Smooth muscle cell (in vitro differentiated cells): ENCODE data around the gene TCF25. TPM values are rescaled to one million over a fixed set of nuclear protein-coding genes. Genes with fewer than 3 reads are reported as not detected.
"Not testable (repeated sequence)": the region's sequence is repeated elsewhere in the genome, so short reads cannot be mapped to it uniquely, and the experiment has no call there.

Experiments
- DNase-seq: peaks from one replicate; lab custom pipeline; 2025; ENCODE audit not compliant: unreplicated experiment; lab: John Stamatoyannopoulos, UW
- H2AFZ ChIP-seq: fragments of 200-600 bp; sonication (generic); 2 replicates; pipeline ENCODE4 v1.6.0; 2016; ENCODE audit warnings: antibody characterized with exemption, low read depth, mild to moderate bottlenecking
- H3F3A ChIP-seq: fragments of 200-600 bp; sonication (generic); 2 replicates; pipeline ENCODE4 v1.6.0; 2017; ENCODE audit warnings: antibody characterized with exemption, low read depth
- H3K27ac ChIP-seq: fragments of 200-600 bp; sonication (generic); 2 replicates; pipeline ENCODE4 v1.5.1; 2016; ENCODE audit warnings: low read depth, mild to moderate bottlenecking
- H3K27me3 ChIP-seq: fragments of 200-600 bp; sonication (generic); 2 replicates; pipeline ENCODE4 v1.6.1; 2016; ENCODE audit warnings: low read depth, mild to moderate bottlenecking
- H3K36me3 ChIP-seq: fragments of 200-600 bp; sonication (generic); 2 replicates; pipeline ENCODE4 v1.5.1; 2016; ENCODE audit warnings: low read depth
- H3K4me1 ChIP-seq: fragments of 200-600 bp; sonication (generic); 2 replicates; pipeline ENCODE4 v1.5.1; 2016; ENCODE audit warnings: low read depth
- H3K4me2 ChIP-seq: fragments of 200-600 bp; sonication (generic); 2 replicates; pipeline ENCODE4 v1.6.0; 2016; ENCODE audit warnings: mild to moderate bottlenecking
- H3K4me3 ChIP-seq: fragments of 200-600 bp; sonication (generic); 2 replicates; pipeline ENCODE4 v1.5.1; 2016; ENCODE audit warnings: mild to moderate bottlenecking
- H3K79me2 ChIP-seq: fragments of 200-600 bp; sonication (generic); 2 replicates; pipeline ENCODE4 v1.6.0; 2016; ENCODE audit warnings: low read depth, mild to moderate bottlenecking
- H3K9ac ChIP-seq: fragments of 200-600 bp; sonication (generic); 2 replicates; pipeline ENCODE4 v1.6.0; 2016; ENCODE audit warnings: low read depth
- H3K9me3 ChIP-seq: fragments of 200-600 bp; sonication (generic); replicated peaks from 2 replicates; pipeline ENCODE4 v1.5.1; 2016; ENCODE audit warnings: low read depth
- H4K20me1 ChIP-seq: fragments of 200-600 bp; sonication (generic); 2 replicates; pipeline ENCODE4 v1.6.0; 2016; ENCODE audit warnings: low read depth
- WGBS: methylation state at CpG from one replicate; pipeline ENCODE4 v1.1.7; 2016; ENCODE audit warnings: low lambda C conversion rate; 5-methylcytosine and 5-hydroxymethylcytosine counted together
- polyA plus RNA-seq: library from polyadenylated mRNA; unstranded; fragments of >200 nt; fragmentation: Nextera tagmentation; extraction: Ambion mirVana; gene quantifications from 2 replicates; pipeline ENCODE4 v1.2.1, GENCODE V29; 2016
- total RNA-seq: library from RNA; depleted of rRNA; stranded (reverse); fragments of >200 nt; gene quantifications from 2 replicates; pipeline ENCODE4 v1.2.3, GENCODE V29; 2014
- TF ChIP-seq, protein P1 (sequence below): fragments of 200-600 bp; sonication (generic); IDR thresholded peaks from 2 replicates; pipeline ENCODE4 v1.5.1; 2017; ENCODE audit warnings: borderline replicate concordance, mild to moderate bottlenecking, antibody characterized with exemption; ENCODE audit not compliant: insufficient read depth, poor library complexity, severe bottlenecking

Gene TCF25
- total and polyA plus RNA-seq, 2 experiments from 2014 or later = 99.8 to 174 TPM

DNA sequence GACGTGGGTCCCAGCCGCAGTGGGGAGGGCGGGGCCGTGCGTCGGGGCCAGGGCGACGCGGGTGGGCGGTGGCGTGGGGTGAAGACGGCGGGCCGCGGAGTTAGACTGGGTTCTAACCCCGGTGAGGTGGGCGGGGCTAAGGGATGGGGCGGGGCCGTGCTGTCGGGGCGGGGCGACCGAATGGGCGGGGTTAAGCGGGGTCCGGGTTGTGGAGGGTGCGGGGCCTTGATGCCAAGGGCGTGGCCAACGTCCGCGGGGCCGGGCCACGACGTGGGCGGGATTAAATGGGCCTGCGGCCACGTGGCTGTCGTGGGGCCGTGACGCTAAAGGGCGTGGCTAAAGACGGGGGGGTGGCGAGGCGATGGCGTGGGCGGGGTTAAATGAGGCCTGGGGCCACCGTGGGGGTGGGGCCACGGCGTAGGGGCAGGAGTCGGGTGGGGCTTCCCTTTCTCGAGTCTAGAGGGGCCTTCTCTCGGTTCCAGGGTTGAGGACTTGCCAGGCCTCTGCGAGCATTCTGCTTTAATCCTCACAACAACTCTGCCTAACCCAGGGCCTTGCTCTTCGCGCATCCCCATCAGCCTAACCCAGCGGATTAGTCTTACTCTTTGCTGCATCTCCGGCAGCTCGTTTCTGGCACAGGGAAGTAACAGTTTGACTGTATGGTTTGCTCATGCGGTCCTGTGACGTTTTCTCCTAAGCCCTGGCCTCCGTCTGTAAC, 739 bp downstream of the TCF25 start:
- Histone ChIP-seq H3K4me3 (peak overlapping the region; percentile 96), H3K4me2 (peak overlapping the region; percentile 92), H2AFZ (no peak overlapping the region), H3F3A (peaks cover 8% of the 10 kb centered on the region), H3K36me3 (no peaks in the 10 kb centered on the region), H3K9me3 (no peaks in the 10 kb centered on the region), H4K20me1 (peaks cover 48% of the 10 kb centered on the region), H3K9ac (peak overlapping the region; percentile 100), H3K79me2 (peaks cover 47% of the 10 kb centered on the region), H3K4me1 (peaks cover 8% of the 10 kb centered on the region), H3K27me3 (no peaks in the 10 kb centered on the region), H3K27ac (peak overlapping the region; percentile 100)
- TF ChIP-seq, protein P1, sequence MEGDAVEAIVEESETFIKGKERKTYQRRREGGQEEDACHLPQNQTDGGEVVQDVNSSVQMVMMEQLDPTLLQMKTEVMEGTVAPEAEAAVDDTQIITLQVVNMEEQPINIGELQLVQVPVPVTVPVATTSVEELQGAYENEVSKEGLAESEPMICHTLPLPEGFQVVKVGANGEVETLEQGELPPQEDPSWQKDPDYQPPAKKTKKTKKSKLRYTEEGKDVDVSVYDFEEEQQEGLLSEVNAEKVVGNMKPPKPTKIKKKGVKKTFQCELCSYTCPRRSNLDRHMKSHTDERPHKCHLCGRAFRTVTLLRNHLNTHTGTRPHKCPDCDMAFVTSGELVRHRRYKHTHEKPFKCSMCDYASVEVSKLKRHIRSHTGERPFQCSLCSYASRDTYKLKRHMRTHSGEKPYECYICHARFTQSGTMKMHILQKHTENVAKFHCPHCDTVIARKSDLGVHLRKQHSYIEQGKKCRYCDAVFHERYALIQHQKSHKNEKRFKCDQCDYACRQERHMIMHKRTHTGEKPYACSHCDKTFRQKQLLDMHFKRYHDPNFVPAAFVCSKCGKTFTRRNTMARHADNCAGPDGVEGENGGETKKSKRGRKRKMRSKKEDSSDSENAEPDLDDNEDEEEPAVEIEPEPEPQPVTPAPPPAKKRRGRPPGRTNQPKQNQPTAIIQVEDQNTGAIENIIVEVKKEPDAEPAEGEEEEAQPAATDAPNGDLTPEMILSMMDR = no peak
- 7% methylated on average over 32 of the region's 61 CpGs for WGBS
- DNase-seq = peak; percentile 99

DNA sequence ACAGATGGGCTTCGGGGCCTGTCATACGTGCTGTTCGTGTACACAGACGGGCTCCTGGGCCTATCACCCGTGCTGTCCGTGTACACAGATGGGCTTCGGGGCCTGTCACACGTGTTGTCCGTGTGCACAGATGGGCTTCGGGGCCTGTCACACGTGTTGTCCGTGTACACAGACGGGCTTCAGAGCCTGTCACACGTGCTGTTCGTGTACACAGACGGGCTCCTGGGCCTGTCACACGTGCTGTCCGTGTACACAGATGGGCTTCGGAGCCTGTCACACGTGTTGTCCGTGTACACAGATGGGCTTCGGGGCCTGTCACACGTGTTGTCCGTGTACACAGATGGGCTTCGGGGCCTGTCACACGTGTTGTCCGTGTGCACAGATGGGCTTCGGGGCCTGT, 5.7 kb downstream of the TCF25 start:
- H3K27ac ChIP-seq, H3K36me3 ChIP-seq, H3K9ac ChIP-seq, H3K4me3 ChIP-seq, H3F3A ChIP-seq, H2AFZ ChIP-seq, H3K4me1 ChIP-seq, H3K9me3 ChIP-seq, H3K27me3 ChIP-seq, DNase-seq, H3K4me2 ChIP-seq: not testable (repeated sequence)
- Histone ChIP-seq H4K20me1 (peaks cover 95% of the 10 kb centered on the region), H3K79me2 (peaks cover 90% of the 10 kb centered on the region)
- 98% methylated on average over 28 of the region's 28 CpGs for WGBS

DNA sequence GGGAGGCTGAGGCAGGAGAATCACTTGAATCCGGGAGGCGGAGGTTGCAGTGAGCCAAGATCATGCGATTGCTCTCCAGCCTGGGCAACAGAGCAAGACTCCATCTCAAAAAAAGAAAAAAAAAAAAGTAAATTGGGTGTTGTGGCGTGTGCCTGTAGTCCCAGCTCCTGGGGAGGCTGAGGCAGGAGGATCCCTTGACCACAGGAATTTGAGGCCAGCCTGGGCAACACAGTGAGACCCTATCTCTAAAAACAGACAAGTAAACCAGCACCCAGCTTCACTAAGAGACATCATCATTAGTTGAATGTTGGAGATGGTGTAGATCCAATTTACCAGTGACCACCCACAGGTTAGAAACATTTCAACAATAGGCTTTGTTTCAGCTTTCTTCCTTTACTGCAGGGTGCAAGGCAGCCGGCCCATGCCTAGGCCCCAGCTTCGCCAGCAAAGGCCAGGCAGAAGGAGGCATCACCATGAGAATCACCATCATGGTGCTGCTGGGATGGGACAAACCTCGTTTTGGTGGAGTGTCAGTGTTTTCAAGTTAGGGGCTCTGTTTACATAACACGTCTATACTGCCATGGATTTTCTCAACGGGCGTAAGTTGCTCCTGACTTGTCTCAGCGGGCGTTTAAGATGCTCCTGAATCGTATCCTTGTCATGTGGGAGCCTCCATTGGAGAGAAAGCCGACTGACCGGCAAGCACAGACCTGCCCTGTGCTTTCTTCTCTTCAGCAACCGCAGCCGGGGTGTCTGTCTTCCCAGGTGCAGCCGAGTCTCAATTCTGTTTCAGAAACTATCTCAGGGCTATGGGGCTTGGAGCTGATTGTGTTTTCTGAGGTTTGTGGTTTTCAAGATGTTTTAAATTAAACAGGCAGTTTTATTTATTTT, 7.3 kb downstream of the TCF25 start:
- H4K20me1 ChIP-seq = peaks cover 94% of the 10 kb centered on the region

DNA sequence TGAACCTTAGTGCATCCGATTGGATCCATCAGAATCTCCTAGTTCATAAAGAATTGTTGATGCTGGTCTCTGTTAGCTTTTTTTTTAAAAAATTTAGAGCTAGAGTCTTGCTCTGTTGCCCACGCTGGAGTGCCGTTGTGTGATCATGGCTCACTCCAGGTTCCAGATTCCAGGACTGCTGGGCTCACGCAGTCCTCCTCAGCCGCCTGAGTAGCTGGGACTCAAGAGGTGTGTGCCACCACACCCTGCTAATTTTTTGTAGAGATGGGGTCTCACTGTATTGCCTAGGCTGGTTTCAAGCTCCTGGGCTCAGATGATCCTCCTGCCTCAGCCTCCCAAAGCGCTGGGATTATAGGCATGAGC, 8.0 kb downstream of the TCF25 start:
- H2AFZ ChIP-seq = no peak overlapping the region
- H4K20me1 ChIP-seq = peaks cover 89% of the 10 kb centered on the region
- TF ChIP-seq, protein P1 = no peak
- no peaks in the 10 kb centered on the region for H3K27me3 ChIP-seq
- H3K4me2 ChIP-seq = no peak overlapping the region
- 83% methylated on average over 6 of the region's 6 CpGs for WGBS
- H3K4me3 ChIP-seq = no peak overlapping the region
- H3K36me3 ChIP-seq = no peaks in the 10 kb centered on the region
- DNase-seq = no peak
- peak overlapping the region; percentile 6 for H3K27ac ChIP-seq
- H3K79me2 ChIP-seq = peaks cover 71% of the 10 kb centered on the region
- H3K9ac ChIP-seq = no peak overlapping the region
- no peaks in the 10 kb centered on the region for H3F3A ChIP-seq
- H3K9me3 ChIP-seq = no peaks in the 10 kb centered on the region
- H3K4me1 ChIP-seq = no peaks in the 10 kb centered on the region

More for the DNA sequence above, 7.3 kb downstream of the TCF25 start:
- DNase-seq = no peak
- WGBS = 87% methylated on average over 18 of the region's 18 CpGs
- Histone ChIP-seq H3K4me3 (no peak overlapping the region), H3K27me3 (no peaks in the 10 kb centered on the region), H3K9me3 (no peaks in the 10 kb centered on the region), H3K9ac (no peak overlapping the region), H2AFZ (no peak overlapping the region), H3K27ac (peak overlapping the region; percentile 6), H3F3A (no peaks in the 10 kb centered on the region), H3K4me1 (no peaks in the 10 kb centered on the region), H3K79me2 (peaks cover 78% of the 10 kb centered on the region), H3K36me3 (no peaks in the 10 kb centered on the region), H3K4me2 (no peak overlapping the region)
- TF ChIP-seq, protein P1 = no peak
